HG02852 (cell line): Measurements from ENCODE around the gene INKA1.
A peak's percentile ranks its signal among the peaks of the same experiment; 100 is the strongest.
"Not testable (repeated sequence)": the region's sequence is repeated elsewhere in the genome, so short reads cannot be mapped to it uniquely, and the experiment has no call there.

Source experiments
- ATAC-seq: cut with Tn5 transposase; IDR thresholded peaks from one replicate; pipeline ENCODE4 v1.9.1; 2021; ENCODE audit warnings: mild to moderate bottlenecking, moderate library complexity; ENCODE audit not compliant: unreplicated experiment

Gene INKA1

DNA sequence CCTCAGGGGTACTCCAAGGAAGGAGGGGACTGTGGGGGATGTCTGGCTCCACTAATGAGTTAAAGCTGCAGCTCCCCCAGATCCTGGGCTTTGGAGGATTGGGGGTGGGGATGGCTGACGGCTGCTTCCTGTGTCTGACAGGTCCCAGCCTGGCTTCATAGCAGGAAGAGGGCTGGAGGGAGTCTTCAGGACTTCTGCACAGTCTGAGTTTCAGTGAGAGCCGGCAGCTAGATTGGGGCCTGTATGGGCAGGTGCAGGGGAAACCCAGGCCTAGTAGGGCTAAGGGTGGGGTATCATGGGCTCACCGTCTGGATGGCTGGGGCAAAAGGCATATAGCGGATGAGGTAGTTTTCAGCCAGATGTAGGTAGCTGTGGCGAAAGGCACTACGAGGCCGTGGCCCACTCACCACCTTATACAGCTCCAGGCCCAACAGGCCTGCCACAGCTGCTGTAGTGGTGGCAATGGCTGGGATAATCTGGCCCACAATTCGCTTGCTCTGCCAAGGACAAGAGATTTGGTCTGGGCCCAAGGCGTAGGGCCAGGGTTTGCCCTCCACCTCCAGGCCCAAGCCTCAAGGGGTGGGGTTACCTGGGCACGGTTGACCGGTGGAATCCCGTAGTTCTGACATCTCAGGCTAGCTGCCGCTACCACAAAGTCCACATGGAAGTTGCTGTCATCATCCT lies 4.5 kb downstream of the INKA1 start:
- ATAC-seq = no peak

- no peak for ATAC-seq
These were observed 9.9 kb downstream of the INKA1 start for GRCh38 chr3:49812916-49813496.

DNA sequence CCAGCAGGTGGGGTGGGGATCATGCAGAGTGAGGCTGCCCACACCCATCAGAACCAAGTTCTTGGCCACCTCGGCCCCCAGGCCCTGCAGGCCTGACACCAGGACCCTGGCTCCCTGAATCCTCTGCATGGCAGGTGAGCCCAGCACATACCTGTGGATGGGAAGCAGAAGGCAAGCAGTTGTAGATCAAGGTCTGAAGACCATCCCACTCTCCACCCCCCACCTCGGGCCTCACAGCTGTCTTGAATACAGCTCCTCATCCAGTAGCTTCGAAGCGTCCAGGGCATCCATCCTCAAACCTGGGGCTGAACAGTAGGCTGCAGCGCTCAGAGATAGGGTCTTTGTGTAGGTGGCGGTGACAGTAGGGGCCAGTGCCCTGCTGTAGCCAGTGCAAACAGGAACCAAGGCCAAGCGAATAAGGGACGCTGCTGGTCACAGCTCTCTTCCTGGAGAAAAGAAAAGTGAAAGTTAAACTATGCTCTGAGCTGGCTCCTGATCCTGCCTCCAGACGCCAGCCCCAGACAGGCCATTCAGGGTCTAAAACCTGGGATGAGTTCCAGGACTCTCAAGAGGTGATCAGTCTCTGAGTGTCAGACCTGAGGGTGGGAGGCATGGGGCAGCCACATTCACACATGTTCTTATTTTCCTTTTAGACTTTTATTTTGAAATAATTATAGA lies 10.6 kb downstream of the INKA1 start, which contains the start of gene UBA7:
Gene UBA7 (minus strand): TSS at position 457 of the 678 bp plus-strand sequence. CDS start 166 bp downstream, at position 291.
- peak; percentile 70 for ATAC-seq

GRCh38 chr3:49823131-49823530 lies 20.1 kb downstream of the INKA1 start:
- not testable (repeated sequence) for ATAC-seq

DNA sequence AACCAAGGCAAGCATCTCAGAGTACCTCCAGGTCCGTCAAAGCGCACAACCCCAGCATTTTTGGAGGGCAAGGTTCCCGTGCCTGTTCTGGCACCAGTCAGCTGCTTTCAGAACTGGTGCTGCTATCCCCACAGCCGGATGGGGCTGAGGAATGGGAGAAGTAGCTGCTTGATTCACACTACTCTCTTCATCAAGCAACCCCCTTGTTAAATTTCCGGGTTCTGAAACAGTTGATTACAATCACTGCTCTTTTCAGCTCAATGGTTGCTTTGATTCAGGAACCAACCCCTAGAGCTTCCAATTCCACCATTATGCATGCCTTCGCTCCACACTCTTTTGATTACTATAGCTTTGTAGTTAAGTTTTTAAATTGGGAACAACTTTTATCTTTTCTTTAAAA lies 23.0 kb downstream of the INKA1 start:
- ATAC-seq = no peak

DNA sequence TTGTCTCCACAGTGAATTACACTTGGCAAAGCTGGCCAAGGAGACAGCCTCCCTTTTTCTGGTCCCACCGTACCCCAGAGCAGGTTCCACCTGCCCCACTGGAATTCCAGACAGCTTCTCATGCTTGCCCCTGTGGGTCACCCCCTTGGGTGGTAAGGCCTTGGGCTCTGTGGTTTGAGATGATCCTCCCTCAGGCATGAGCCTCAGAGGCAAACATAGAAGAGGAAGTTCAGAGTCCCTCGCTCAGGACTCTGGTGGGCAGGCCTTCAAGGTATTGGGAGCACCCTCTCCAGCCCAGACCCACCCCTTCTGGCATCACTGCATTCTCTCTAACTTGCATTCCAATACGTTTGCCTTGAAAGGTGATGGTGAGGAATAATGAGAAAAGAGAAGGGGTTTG lies 28.3 kb downstream of the INKA1 start:
- ATAC-seq = no peak

DNA sequence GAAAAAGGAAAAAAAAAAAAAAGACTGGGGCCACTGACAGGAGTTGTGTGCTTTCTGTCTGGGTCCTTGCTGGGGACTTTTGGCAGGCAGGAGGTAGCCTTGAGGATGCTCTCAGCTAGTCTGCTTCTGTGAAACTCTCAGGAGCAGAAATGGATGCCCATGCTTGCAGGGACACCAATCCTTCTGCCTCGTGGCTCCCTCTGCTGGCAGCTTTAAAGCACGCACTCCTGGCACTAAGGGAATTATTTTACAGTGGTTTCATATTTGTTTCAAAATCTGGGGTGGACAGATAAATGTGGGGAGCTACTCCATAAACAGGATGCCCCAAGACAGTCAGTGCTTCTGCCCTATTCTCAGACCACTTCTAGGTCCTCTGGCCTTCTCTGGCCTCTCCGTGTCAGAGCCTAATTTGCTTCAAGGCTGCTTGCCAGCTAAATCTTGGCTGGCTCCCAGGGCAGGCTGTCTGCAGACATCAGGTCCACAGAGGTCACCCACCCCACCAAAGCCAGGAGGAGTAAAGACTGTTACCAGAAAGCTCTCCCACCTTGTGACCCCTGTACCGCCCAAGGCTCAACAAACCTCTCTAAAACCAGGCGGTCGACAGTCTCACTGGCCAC lies 36.2 kb downstream of the INKA1 start:
- no peak for ATAC-seq

- no peak for ATAC-seq
These were observed 37.3 kb downstream of the INKA1 start for GRCh38 chr3:49840388-49840787.

- no peak for ATAC-seq
These were observed 38.1 kb downstream of the INKA1 start for GRCh38 chr3:49841126-49841696.

DNA sequence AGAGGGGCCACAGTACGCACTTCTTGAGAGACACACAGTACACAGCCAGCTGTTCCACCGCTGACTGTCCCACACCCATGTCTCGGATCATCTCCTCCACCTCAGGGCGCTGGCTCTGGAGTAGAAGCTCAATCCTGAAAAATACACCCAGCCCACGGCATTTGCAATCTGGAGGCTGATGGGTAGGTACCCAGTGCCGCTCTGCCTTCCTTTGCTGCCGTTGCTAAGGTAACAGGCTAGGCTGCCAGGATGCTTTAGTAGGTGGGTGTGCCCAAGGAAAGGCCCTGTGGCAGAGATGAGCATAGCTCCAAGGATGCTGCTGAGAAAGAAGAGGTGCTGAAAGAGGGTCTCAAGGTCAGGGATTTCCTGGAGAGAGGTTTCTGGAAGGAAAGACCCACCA lies 38.7 kb downstream of the INKA1 start:
- no peak for ATAC-seq

- ATAC-seq = no peak
These were observed 39.9 kb downstream of the INKA1 start for GRCh38 chr3:49842843-49843517.

GRCh38 chr3:49844464-49845183 lies 41.6 kb downstream of the INKA1 start:
- no peak for ATAC-seq

GRCh38 chr3:49845694-49846093 lies 42.6 kb downstream of the INKA1 start:
- no peak for ATAC-seq
